Fibroblast of skin of right biceps (primary cell): ENCODE data around the gene GALNT9.
"Not testable (repeated sequence)": the region's sequence is repeated elsewhere in the genome, so short reads cannot be mapped to it uniquely, and the experiment has no call there.

ENCODE experiments used
- DNase-seq: peaks from one replicate; pipeline ENCODE4 v3.0.0-alpha.2; 2013

GALNT9 gene

GRCh38 chr12:132152953-132153352 is 176.4 kb downstream of the GALNT9 start:
- DNase-seq = no peak

DNA sequence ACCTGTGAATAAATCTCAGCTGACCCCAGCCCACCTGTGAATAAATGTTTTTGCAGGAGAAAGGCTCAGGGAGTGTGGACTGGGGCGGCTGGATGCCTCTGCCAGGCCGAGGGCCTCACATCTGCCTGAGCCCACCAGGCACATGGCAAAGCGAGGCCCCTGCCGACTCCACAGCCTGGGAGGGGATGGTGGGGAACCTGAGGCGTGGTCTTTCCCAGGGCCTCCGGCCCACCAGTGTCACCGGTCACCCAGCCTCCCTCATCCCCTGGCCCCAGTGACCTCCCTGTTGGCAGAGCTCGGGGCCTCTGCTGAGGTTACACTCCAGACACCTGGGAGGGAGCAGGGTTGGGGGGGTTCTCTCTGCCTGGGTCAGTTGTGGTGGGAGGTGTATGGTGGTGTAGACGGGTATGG is 177.0 kb downstream of the GALNT9 start:
- no peak for DNase-seq

- DNase-seq = no peak
Observed at GRCh38 chr12:132151766-132152410, 177.5 kb downstream of the GALNT9 start.

DNA sequence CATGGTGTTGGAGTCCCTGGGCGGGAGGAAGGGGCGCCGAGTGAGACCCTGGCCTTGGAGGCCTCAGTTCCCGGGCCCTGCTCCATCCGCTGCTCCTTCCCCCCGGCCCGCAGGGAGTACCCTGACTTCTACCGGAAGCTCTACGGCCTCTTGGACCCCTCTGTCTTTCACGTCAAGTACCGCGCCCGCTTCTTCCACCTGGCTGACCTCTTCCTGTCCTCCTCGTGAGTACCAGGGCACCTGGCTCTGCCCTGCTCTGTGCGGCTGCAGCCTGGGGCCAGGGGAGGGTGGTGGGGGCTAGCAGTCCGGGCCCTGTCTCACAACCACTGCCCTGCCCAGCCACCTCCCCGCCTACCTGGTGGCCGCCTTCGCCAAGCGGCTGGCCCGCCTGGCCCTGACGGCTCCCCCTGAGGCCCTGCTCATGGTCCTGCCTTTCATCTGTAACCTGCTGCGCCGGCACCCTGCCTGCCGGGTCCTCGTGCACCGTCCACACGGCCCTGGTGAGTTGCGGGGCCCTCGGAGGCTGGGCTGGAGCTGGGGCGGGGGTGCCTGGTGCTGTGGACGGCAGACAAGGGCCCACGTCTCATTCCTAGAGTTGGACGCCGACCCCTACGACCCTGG is 178.1 kb downstream of the GALNT9 start:
- DNase-seq = no peak

GRCh38 chr12:132150780-132151144 is 178.6 kb downstream of the GALNT9 start:
- no peak for DNase-seq

DNA sequence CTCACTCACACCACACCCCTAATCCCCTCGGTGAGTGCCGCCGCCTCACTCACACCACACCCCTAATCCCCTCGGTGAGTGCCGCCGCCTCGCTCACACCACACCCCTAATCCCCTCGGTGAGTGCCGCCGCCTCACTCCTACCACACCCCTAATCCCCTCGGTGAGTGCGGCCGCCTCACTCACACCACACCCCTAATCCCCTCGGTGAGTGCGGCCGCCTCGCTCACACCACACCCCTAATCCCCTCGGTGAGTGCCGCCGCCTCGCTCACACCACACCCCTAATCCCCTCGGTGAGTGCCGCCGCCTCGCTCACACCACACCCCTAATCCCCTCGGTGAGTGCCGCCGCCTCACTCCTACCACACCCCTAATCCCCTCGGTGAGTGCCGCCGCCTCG is 179.9 kb downstream of the GALNT9 start:
- not testable (repeated sequence) for DNase-seq

DNA sequence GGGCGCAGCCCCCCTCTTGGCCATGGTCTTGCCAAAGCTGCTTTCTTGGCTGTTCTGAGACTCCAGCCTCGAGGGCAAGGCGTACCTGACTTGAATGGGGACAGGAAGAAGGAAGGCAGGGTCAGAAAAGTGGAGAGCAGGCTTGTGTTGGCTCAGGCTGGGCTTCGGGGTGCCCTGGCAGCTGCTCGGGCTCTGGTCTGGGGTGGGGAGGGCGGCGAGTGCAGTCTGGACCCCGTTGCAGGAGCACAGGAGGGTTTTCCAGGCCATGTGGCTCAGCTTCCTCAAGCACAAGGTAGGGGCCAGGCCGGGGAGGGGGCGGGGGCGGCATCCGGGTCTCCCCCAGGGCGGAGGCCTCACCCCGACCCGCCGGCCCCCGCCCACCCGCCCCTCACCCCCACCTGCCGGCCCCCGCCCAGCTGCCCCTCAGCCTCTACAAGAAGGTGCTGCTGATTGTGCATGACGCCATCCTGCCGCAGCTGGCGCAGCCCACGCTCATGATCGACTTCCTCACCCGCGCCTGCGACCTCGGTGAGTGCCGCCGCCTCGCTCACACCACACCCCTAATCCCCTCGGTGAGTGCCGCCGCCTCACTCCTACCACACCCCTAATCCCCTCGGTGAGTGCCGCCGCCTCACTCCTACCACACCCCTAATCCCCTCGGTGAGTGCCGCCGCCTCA is 180.9 kb downstream of the GALNT9 start:
- no peak for DNase-seq

DNA sequence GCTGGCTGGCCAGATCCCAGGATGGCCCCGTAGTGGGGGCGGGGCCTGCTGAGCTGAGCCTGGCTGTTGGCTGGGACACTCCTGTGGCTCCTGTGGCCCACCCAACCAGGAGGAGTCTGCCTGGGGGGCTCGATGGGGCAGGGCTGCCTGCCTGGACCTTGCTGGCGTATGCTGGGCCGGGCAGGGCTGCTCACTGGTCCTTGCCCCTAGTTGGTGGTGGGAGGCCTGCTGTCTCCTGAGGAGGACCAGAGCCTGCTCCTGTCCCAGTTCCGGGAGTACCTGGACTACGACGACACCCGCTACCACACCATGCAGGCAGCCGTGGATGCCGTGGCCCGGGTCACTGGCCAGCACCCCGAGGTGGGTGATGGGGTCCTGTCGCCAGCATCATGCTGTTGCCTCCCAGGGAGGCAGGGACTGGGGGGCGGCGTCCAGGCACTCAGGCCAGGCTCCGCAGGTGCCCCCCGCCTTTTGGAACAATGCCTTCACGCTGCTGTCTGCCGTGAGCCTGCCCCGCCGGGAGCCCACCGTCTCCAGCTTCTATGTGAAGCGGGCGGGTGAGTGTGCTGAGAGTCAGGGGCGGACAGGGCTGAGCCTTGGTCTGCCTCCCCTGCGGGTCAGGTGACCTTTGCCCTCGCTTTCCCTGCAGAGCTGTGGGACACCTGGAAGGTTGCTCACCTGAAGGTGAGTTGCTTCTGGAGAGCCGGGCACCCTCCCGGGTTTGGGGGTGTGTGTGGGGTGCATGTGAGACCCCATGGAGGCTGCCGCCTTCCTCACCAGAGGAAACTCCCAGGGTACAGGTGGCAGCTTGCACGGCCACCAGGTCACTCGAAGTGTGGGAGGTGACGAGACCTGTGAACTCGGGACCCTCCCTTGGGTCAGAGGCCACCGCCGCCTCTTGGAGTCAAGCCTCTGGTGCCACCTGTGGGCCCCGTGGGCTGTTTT is 181.7 kb downstream of the GALNT9 start:
- no peak for DNase-seq

- DNase-seq = no peak
Observed at GRCh38 chr12:132146772-132147422, 182.5 kb downstream of the GALNT9 start.
